HFF-Myc (cell line): Measurements from ENCODE around the gene CELF4.

Experiments
- DNase-seq: peaks from one replicate; pipeline ENCODE4 v3.0.0-alpha.2; 2011; ENCODE audit warnings: low read depth; ENCODE audit errors: extremely low read depth
- H3K4me3 ChIP-seq: replicated peaks from 2 replicates; pipeline ENCODE4 v1.5.1; 2011; ENCODE audit warnings: low read depth, mild to moderate bottlenecking, control low read depth, low read length
- CTCF ChIP-seq: IDR thresholded peaks from 2 replicates; pipeline ENCODE4 v1.5.1; 2012; ENCODE audit warnings: mild to moderate bottlenecking, low read depth, low read length, control low read depth; ENCODE audit errors: missing control alignments

CELF4 gene

GRCh38 chr18:37254236-37254754 lies 311.3 kb downstream of the CELF4 start:
- no peak for TF ChIP-seq CTCF
- no peak overlapping the region for H3K4me3 ChIP-seq
- no peak for DNase-seq

DNA sequence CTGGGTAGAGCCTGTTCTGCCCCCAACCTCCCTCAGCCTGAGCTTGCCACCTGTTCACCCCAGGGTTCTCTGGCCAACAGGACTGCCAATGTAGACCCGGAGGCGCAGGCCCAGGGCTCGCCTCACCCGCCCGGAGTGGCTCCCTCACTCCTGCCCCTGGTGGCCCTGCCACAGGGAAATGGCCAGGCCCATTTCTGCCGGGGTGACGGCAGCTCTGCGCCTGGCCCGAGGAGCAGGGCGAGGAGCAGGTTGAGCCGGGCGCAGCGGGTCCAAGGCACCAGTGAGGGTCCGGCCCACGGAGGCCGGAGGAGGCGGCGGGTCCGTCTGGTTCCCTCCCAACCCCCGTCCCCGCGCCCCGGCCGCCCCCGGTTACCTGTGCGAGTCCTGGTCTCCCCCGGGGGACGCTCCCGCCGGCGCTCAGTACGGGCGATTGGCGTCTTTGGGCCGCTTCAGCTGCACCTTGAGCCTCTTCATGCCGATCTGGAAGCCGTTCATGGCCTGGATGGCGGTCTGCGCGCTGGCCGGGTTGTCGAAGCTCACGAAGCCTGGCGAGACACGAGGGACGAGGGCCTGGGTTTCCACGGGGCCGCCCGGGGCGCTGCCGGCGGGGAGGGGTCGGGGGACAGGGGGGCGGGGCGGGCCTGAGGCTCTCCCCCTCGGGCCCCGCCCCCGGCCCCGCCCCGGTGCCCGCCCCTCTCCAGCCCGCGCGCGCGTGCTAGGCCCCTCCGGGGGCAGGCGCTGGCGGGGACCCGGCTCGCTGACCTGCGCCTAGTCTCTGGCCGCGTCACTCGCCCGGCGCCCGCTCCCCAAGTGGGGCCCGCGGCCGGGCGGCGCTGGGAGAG lies 312.0 kb downstream of the CELF4 start:
- H3K4me3 ChIP-seq, result no peak overlapping the region
- DNase-seq, result no peak

DNA sequence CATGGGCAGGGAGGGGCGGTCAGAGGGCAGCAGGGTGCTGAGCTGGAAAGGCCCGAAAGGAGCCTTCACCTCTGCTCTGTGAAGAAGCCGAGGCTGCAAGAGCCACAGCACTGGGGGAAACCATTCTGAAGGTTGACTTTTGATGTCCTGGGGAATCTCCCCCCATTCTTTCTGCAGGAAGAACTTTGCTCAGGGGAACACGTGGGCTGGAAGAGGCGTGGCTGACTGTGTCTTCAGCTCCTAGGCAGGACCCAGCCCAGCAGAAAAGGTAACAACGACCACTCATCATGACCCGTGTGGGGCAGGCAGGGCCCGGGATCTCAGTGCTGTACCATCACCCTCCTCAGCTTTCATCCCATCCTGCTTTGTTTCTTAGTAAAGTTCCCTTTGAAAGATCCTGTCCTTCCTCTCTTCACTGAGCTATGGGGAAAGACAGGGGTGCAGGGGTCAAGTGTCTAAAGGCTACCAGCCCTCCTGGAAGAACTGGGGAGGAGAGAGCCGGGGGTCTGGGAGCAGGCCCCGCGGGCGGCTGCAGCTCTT lies 312.7 kb downstream of the CELF4 start:
- TF ChIP-seq CTCF, result no peak
- no peak for DNase-seq
- H3K4me3 ChIP-seq, result no peak overlapping the region

More for the DNA sequence above, 312.0 kb downstream of the CELF4 start:
- no peak for TF ChIP-seq CTCF

- no peak overlapping the region for H3K4me3 ChIP-seq
- TF ChIP-seq CTCF, result no peak
- no peak for DNase-seq
Observed at GRCh38 chr18:37252342-37252741, 313.3 kb downstream of the CELF4 start.

DNA sequence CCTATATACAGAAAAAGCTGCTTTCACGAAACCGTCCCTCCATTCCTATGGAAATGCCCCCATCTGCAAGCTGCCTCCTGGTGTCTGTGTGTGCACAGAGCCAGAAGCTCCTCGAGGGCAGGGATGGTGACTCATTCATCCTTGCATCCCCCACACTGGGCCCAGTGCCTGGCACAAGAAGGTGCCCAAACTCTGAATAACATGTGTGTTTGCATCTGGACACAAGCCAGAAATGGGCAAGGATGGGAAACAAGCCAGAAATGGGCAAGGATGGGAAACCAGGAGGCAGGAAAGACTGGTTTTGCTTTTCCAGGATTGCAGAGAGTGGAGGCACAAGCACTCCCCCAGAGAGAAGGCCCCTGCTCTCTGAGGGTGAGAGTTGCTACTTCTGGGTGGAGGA lies 313.9 kb downstream of the CELF4 start:
- H3K4me3 ChIP-seq, result no peak overlapping the region
- DNase-seq, result no peak
- no peak for TF ChIP-seq CTCF

- TF ChIP-seq CTCF, result no peak
- H3K4me3 ChIP-seq, result no peak overlapping the region
- DNase-seq, result no peak
Observed at GRCh38 chr18:37249895-37250618, 315.5 kb downstream of the CELF4 start.
